Measurements from ENCODE around the gene SERPINI1. TPM values are rescaled to one million over a fixed set of nuclear protein-coding genes. Genes with fewer than 3 reads are reported as not detected.

SERPINI1 gene
- total RNA-seq, 6 donors from 2014 or later, result 0.89 to 7.9 (median 4.5) TPM

DNA sequence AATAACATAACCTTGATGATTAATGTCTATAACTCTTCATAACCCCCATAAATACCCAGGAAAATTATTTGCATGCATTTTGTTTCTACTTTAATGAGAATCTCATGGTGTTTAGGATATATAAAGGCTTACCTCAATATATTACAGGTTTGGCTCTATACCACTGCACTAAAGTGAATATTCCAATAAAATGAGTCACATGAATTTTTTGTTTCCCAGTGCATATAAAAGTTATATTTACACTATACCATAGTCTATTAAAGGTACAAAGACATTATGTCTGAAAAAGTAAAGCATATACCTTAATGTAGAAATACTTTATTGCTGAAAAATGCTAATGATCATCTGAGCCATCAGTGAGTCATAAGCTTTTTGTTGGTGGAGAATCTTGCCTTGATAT lies 74.7 kb downstream of the SERPINI1 start:
- TF ChIP-seq POLR2AphosphoS5 (IDR thresholded peaks at IDR 0.05), result no peak
- TF ChIP-seq EP300 (IDR thresholded peaks at IDR 0.05), result no peak
- TF ChIP-seq, protein P1, sequence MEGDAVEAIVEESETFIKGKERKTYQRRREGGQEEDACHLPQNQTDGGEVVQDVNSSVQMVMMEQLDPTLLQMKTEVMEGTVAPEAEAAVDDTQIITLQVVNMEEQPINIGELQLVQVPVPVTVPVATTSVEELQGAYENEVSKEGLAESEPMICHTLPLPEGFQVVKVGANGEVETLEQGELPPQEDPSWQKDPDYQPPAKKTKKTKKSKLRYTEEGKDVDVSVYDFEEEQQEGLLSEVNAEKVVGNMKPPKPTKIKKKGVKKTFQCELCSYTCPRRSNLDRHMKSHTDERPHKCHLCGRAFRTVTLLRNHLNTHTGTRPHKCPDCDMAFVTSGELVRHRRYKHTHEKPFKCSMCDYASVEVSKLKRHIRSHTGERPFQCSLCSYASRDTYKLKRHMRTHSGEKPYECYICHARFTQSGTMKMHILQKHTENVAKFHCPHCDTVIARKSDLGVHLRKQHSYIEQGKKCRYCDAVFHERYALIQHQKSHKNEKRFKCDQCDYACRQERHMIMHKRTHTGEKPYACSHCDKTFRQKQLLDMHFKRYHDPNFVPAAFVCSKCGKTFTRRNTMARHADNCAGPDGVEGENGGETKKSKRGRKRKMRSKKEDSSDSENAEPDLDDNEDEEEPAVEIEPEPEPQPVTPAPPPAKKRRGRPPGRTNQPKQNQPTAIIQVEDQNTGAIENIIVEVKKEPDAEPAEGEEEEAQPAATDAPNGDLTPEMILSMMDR (IDR thresholded peaks at IDR 0.05), result no peak
- TF ChIP-seq POLR2A (IDR thresholded peaks at IDR 0.05), result no peak
- Histone ChIP-seq H3K9me3 (no peaks in the 10 kb centered on the region), H3K4me1 (peaks cover 7 to 10% (median 9%) of the 10 kb centered on the region in 4 donors), H3K27me3 (no peaks in the 10 kb centered on the region), H3K27ac (no peak overlapping the region), H3K36me3 (no peaks in the 10 kb centered on the region), H3K4me3 (no peak overlapping the region)
- DNase-seq (no peak), ATAC-seq (ENCODE audit: low FRiP score in 2 of 2) (no peak)

DNA sequence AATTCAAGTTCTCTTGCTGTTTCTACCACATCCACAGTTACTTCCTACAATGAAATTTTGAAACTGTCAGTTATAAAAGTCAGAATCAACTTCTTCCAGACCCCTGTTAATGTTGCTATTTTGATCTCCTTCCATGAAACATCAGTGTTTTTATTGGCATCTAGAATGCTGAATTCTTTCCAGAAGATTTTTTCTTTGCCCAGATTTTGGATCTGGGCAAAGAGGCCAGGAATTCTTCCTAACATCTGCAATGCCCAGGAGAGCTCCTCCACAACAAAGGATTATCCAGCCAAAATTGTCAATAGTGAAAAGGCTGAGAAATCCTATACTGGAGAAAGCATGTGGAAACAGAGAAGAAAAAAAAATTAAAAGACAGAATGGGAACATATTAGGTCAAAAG lies 75.5 kb downstream of the SERPINI1 start:
- TF ChIP-seq, protein P1 (IDR thresholded peaks at IDR 0.05), result no peak
- no peak for TF ChIP-seq EP300 (IDR thresholded peaks at IDR 0.05)
- no peak for TF ChIP-seq POLR2A (IDR thresholded peaks at IDR 0.05)
- no peak for TF ChIP-seq POLR2AphosphoS5 (IDR thresholded peaks at IDR 0.05)
- H3K27me3 ChIP-seq, result no peaks in the 10 kb centered on the region
- no peak overlapping the region for H3K4me3 ChIP-seq
- ATAC-seq (ENCODE audit: low FRiP score in 2 of 2) (no peak), DNase-seq (no peak)
- H3K9me3 ChIP-seq, result no peaks in the 10 kb centered on the region
- peaks cover 7 to 10% (median 9%) of the 10 kb centered on the region in 4 donors for H3K4me1 ChIP-seq
- no peaks in the 10 kb centered on the region for H3K36me3 ChIP-seq
- no peak overlapping the region for H3K27ac ChIP-seq

DNA sequence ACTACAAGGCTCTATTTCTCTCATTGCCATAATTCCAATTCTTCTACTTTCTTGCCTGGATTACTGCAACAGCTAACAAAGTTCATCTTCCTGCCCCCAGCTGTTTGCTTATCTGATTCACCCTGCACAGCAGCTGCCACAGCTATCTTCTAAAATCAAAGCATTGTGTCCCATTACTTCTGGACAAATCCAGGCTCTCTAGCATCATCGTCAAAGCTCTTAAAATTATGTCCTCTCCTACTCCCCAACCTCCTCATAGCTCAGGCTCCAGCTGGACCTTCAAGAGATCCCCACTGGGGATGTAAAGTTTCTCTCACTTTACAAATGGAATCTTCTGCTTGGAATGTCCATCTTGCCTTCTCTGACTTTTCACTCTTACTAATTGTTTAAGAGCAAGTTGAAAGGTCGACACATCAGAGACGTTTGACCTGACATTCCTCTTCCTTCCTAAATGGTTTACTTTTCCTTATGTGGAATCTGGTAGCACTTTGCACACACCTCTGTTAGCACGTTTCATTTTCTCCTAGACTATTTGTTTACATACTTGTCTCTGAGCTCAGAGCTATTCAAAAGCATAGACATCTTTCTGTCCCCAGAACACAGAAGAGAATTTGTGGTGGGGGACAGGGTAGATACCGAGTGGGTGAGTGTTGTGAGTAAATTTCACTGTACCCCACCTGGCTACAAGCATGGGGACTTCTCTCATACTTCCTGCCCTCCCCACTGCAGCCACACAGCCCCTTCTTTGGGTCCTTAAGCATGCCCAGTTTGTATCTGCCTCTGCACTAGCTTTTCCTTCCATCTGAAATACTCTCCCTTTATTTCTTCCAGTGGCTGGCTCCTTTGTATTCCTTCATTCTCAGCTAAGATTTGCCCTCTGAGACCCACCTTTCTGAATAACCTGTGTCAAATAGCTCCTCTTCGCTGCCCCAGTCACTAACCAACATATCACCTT lies 77.9 kb downstream of the SERPINI1 start:
- no peaks in the 10 kb centered on the region for H3K27me3 ChIP-seq
- 48 to 49% methylated on average over 6 of the region's 6 CpGs for WGBS, 2 donors
- DNase-seq (no peak), ATAC-seq (ENCODE audit: low FRiP score in 2 of 2) (no peak)
- no peaks in the 10 kb centered on the region for H3K9me3 ChIP-seq
- peaks cover 7 to 10% (median 9%) of the 10 kb centered on the region in 4 donors for H3K4me1 ChIP-seq
- H3K27ac ChIP-seq, result no peak overlapping the region
- no peak overlapping the region for H3K4me3 ChIP-seq
- no peaks in the 10 kb centered on the region for H3K36me3 ChIP-seq
- TF ChIP-seq POLR2A (IDR thresholded peaks at IDR 0.05) (no peak), POLR2AphosphoS5 (IDR thresholded peaks at IDR 0.05) (no peak), EP300 (IDR thresholded peaks at IDR 0.05) (no peak)
- TF ChIP-seq, protein P1 (IDR thresholded peaks at IDR 0.05), result no peak

DNA sequence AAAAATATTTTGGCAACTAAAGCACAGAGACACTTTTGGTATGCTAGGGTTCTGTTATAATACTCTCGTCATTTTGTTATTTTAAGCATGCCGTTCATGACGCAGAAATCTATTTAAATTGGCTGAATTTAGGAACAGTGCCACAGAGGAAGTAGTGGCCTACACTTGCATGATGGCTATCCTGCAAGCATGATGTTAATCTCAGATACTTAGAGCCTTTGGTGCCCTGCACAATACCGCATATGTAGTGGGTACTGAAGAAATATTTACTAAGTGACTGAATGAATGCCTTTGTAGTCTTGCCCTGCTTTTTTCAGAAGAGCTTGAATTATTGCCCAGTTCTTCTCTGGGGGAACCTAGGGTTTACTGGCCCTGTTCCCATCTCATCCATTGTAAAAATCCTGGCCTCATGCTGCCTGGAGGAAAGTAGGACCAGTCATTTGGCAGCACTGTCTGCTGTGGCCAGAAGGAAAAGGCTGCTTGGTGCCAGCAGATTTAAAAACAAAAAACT lies 79.0 kb downstream of the SERPINI1 start:
- H3K4me3 ChIP-seq, result no peak overlapping the region
- peaks cover 7 to 10% (median 9%) of the 10 kb centered on the region in 4 donors for H3K4me1 ChIP-seq
- H3K9me3 ChIP-seq, result no peaks in the 10 kb centered on the region
- WGBS, 2 donors, result 31 to 40% methylated on average over 4 of the region's 4 CpGs
- no peaks in the 10 kb centered on the region for H3K36me3 ChIP-seq
- H3K27ac ChIP-seq, result no peak overlapping the region
- TF ChIP-seq POLR2A (IDR thresholded peaks at IDR 0.05) (no peak), POLR2AphosphoS5 (IDR thresholded peaks at IDR 0.05) (no peak), EP300 (IDR thresholded peaks at IDR 0.05) (no peak)
- TF ChIP-seq, protein P1 (IDR thresholded peaks at IDR 0.05), result no peak
- DNase-seq, result no peak
- peak; percentile 74 to 77 for ATAC-seq (ENCODE audit: low FRiP score in 2 of 2)
- H3K27me3 ChIP-seq, result no peaks in the 10 kb centered on the region
